Bronchial epithelial cell (primary cell): ENCODE results near the gene RAET1L. TPM values are rescaled to one million over a fixed set of nuclear protein-coding genes. Genes with fewer than 3 reads are reported as not detected.
"Not testable (repeated sequence)": the region's sequence is repeated elsewhere in the genome, so short reads cannot be mapped to it uniquely, and the experiment has no call there.

Experiments used
- DNase-seq: peaks from one replicate; pipeline ENCODE4 v3.0.0-alpha.2; 2010; ENCODE audit warnings: low read depth
- FAIRE-seq: peaks from 2 replicates; lab custom pipeline; 2011; peaks lifted over from hg19 to GRCh38; lab: Jason Lieb, UNC
- H3K27me3 ChIP-seq: 2 replicates; pipeline ENCODE4 v1.5.1; 2011; ENCODE audit warnings: low read length; ENCODE audit not compliant: control insufficient read depth, insufficient read depth
- H3K36me3 ChIP-seq: 2 replicates; pipeline ENCODE4 v1.5.1; 2011; ENCODE audit warnings: low read length; ENCODE audit not compliant: control insufficient read depth, insufficient read depth
- H3K4me3 ChIP-seq: 2 replicates; pipeline ENCODE4 v1.5.1; 2011; ENCODE audit warnings: mild to moderate bottlenecking, low read depth, low read length, control low read depth
- total RNA-seq: library from RNA; depleted of rRNA; stranded (reverse); fragments of >200 nt; gene quantifications from 2 replicates; pipeline ENCODE4 v1.2.1, GENCODE V29; 2014
- TF ChIP-seq, protein P1 (sequence below): IDR thresholded peaks from 2 replicates; pipeline ENCODE4 v1.5.1; 2011; ENCODE audit warnings: mild to moderate bottlenecking, moderate library complexity, low read length, control low read depth, inconsistent platforms; ENCODE audit not compliant: insufficient read depth, severe bottlenecking

RAET1L gene
- 0.79 and 20.4 TPM in 2 replicates for total RNA-seq

GRCh38 chr6:150025201-150025917 lies at the start of gene RAET1L:
RAET1L (minus strand) TSS chr6:150025532; CDS start chr6:150025471, 61 bp downstream.
- peak; percentile 90 for DNase-seq
- Histone ChIP-seq H3K36me3 (no peaks in the 10 kb centered on the region), H3K4me3 (peak within 1 kb of the TSS; percentile 14), H3K27me3 (no peaks in the 10 kb centered on the region)
- TF ChIP-seq, protein P1, sequence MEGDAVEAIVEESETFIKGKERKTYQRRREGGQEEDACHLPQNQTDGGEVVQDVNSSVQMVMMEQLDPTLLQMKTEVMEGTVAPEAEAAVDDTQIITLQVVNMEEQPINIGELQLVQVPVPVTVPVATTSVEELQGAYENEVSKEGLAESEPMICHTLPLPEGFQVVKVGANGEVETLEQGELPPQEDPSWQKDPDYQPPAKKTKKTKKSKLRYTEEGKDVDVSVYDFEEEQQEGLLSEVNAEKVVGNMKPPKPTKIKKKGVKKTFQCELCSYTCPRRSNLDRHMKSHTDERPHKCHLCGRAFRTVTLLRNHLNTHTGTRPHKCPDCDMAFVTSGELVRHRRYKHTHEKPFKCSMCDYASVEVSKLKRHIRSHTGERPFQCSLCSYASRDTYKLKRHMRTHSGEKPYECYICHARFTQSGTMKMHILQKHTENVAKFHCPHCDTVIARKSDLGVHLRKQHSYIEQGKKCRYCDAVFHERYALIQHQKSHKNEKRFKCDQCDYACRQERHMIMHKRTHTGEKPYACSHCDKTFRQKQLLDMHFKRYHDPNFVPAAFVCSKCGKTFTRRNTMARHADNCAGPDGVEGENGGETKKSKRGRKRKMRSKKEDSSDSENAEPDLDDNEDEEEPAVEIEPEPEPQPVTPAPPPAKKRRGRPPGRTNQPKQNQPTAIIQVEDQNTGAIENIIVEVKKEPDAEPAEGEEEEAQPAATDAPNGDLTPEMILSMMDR = no peak
- no peak for FAIRE-seq

GRCh38 chr6:150075034-150075421 lies 49.7 kb upstream of the RAET1L start:
- no peaks in the 10 kb centered on the region for H3K36me3 ChIP-seq
- TF ChIP-seq, protein P1 = no peak
- H3K27me3 ChIP-seq = no peaks in the 10 kb centered on the region
- no peak overlapping the region for H3K4me3 ChIP-seq
- DNase-seq (no peak), FAIRE-seq (no peak)

- not testable (repeated sequence) for H3K4me3 ChIP-seq, FAIRE-seq, DNase-seq, H3K36me3 ChIP-seq, H3K27me3 ChIP-seq
Measured at GRCh38 chr6:150074396-150075033, 49.2 kb upstream of the RAET1L start.

DNA sequence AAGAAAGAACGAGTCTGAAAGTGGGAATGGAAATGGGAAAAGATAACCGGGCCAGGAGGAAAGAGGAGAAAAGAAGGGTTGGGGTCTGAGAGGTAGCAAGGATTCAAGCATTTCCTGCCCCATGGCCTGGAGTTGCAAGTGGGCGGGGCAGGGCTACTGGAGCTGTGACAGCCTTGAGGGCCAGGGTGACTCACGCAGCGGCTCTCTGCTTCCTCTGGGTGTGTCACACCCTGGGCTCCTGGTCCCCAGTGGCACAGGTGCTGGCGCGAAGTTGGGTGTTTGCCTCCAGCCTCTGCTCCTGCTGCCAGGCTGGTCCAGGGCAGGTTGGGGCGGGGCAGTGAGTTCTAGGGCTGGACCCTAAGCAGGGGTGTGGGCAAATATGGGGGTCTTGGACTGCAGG lies 46.9 kb upstream of the RAET1L start:
- TF ChIP-seq, protein P1 = no peak

DNA sequence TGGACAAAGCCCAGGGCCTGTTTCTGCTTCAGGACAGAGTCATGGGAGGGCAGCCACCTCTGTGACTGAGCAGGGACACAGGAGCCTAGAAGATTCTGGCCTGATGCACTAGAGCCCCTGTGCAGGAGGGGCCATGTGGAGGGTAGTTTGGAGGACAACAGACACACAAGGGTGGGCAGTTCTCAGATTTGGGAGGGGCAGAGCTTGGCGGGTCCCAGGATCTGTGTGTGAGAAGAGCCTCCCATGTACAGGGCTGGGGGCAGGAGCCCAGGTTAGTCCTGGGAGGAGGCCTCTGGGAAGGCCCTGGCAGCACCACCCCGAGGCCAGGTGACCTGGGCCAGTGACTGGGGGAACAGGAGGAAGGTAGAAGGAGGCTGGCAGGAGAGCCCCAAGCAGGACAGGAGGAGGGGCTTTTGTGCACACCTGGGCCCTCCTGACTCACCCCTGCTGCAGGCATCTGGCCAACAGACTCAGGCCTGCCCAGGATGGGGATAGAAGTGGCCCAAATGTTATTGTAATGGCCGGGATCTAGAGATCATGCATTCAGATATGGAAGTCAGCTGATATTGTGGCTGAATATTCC lies 45.0 kb upstream of the RAET1L start:
- peak; percentile 52 for DNase-seq
- no peaks in the 10 kb centered on the region for H3K36me3 ChIP-seq
- no peak overlapping the region for H3K4me3 ChIP-seq
- FAIRE-seq = no peak
- TF ChIP-seq, protein P1 = no peak
- no peaks in the 10 kb centered on the region for H3K27me3 ChIP-seq

More for the DNA sequence above, 46.9 kb upstream of the RAET1L start:
- DNase-seq (peak; percentile 78), FAIRE-seq (no peak)
- Histone ChIP-seq H3K4me3 (no peak overlapping the region), H3K27me3 (no peaks in the 10 kb centered on the region), H3K36me3 (no peaks in the 10 kb centered on the region)

GRCh38 chr6:150069706-150070105 lies 44.4 kb upstream of the RAET1L start:
- no peaks in the 10 kb centered on the region for H3K36me3 ChIP-seq
- no peak overlapping the region for H3K4me3 ChIP-seq
- H3K27me3 ChIP-seq = no peaks in the 10 kb centered on the region
- TF ChIP-seq, protein P1 = no peak
- FAIRE-seq (no peak), DNase-seq (no peak)
